ENCODE results near the gene CRISP2.
"Not testable (repeated sequence)": the region's sequence is repeated elsewhere in the genome, so short reads cannot be mapped to it uniquely, and the experiment has no call there.

CRISP2 gene

GRCh38 chr6:49713346-49713745 is at the start of gene CRISP2:
TSS of gene CRISP2 (minus strand) at chr6:49713543. CDS start at chr6:49709196, 4,347 bp downstream.
- H3K9me3 ChIP-seq, result no peaks in the 10 kb centered on the region
- no peak for DNase-seq (ENCODE audit: low spot score in 2 of 2)
- H3K4me3 ChIP-seq, result no peak within 1 kb of the TSS
- in situ Hi-C loops (cut with MboI; ENCODE audit: low sequenced_read_pairs), result no loop called here
- H3K27me3 ChIP-seq (ENCODE audit: low read depth), result no peaks in the 10 kb centered on the region
- no peaks in the 10 kb centered on the region for H3K36me3 ChIP-seq (replicated peaks)
- H3K4me1 ChIP-seq, result no peaks in the 10 kb centered on the region

DNA sequence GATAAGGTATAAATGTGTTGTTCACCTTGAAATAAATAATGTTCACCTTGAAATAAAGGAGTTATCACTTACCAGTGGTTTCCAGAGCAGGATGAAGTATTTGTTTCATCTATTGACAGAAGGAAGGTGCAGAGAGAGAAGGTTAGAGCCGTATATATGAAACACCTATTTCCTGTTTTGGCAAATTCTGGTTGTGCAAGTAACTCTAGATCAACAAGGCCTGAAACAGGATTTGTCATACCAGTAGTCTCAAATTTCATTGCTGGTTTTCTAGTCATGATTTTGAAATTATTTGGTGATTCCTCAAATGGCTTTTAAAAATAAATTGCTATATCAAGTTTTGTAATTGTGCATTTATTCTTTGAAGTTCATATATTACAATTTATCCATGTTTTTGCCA is 30.9 kb upstream of the CRISP2 start, which contains the start of gene CRISP3:
TSS of gene CRISP3 (minus strand) at position 130 of the 400 bp plus-strand sequence. CDS start at position 109, 21 bp downstream.
- no peaks in the 10 kb centered on the region for H3K4me1 ChIP-seq

GRCh38 chr6:49743429-49743828 is 30.1 kb upstream of the CRISP2 start:
- no peaks in the 10 kb centered on the region for H3K9me3 ChIP-seq
- in situ Hi-C loops (cut with MboI; ENCODE audit: low sequenced_read_pairs), result no loop called here
- H3K4me1 ChIP-seq, result no peaks in the 10 kb centered on the region
- no peak for DNase-seq (ENCODE audit: low spot score in 2 of 2)
- no peaks in the 10 kb centered on the region for H3K36me3 ChIP-seq (replicated peaks)
- no peaks in the 10 kb centered on the region for H3K27me3 ChIP-seq (ENCODE audit: low read depth)
- no peak overlapping the region for H3K4me3 ChIP-seq

More for the DNA sequence above, 30.9 kb upstream of the CRISP2 start, which contains the start of gene CRISP3:
- in situ Hi-C loops (cut with MboI; ENCODE audit: low sequenced_read_pairs), result no loop called here
- Histone ChIP-seq H3K4me3 (no peak within 1 kb of the TSS), H3K9me3 (no peaks in the 10 kb centered on the region), H3K36me3 (replicated peaks) (no peaks in the 10 kb centered on the region), H3K27me3 (ENCODE audit: low read depth) (no peaks in the 10 kb centered on the region)
- no peak for DNase-seq (ENCODE audit: low spot score in 2 of 2)

GRCh38 chr6:49739423-49739822 is 26.1 kb upstream of the CRISP2 start:
- in situ Hi-C loops (cut with MboI; ENCODE audit: low sequenced_read_pairs), result no loop called here
- no peak for DNase-seq (ENCODE audit: low spot score in 2 of 2)
- Histone ChIP-seq H3K36me3 (replicated peaks) (no peaks in the 10 kb centered on the region), H3K4me3 (no peak overlapping the region), H3K4me1 (no peaks in the 10 kb centered on the region), H3K9me3 (no peaks in the 10 kb centered on the region), H3K27me3 (ENCODE audit: low read depth) (no peaks in the 10 kb centered on the region)

DNA sequence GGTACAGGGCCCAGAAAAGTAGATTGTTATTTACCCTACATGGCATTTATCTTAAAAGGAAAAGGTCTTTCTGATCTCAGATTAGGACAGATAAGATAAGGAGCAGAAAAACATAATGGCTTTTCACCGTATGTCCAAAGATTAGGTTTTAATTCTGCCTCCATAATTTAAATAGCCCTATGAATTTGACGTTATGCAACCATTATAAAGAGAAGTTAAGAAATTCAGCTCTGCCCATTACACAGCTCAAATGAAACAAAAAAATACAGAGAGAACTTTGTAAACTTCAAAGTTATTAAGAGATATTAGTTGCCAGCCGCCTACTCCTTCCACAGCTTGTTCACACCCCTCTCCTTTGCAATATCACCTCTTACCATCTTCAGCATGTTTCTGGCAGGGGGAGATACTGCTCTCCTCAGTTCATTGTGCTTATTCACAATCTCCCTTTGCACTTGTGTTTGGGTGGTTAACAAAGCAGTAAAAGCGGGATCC is 22.7 kb upstream of the CRISP2 start:
- no peak for DNase-seq (ENCODE audit: low spot score in 2 of 2)
- in situ Hi-C loops (cut with MboI; ENCODE audit: low sequenced_read_pairs), result no loop called here
- Histone ChIP-seq H3K27me3 (ENCODE audit: low read depth) (no peaks in the 10 kb centered on the region), H3K4me1 (no peaks in the 10 kb centered on the region), H3K4me3 (no peak overlapping the region), H3K9me3 (no peaks in the 10 kb centered on the region), H3K36me3 (replicated peaks) (no peaks in the 10 kb centered on the region)

GRCh38 chr6:49733680-49734079 is 20.3 kb upstream of the CRISP2 start:
- no peaks in the 10 kb centered on the region for H3K4me1 ChIP-seq
- H3K27me3 ChIP-seq (ENCODE audit: low read depth), result peaks cover 2% of the 10 kb centered on the region; the same call in 1 of the 2 replicates
- DNase-seq (ENCODE audit: low spot score in 2 of 2), result no peak
- in situ Hi-C loops (cut with MboI; ENCODE audit: low sequenced_read_pairs), result no loop called here
- H3K4me3 ChIP-seq, result no peak overlapping the region
- H3K36me3 ChIP-seq (replicated peaks), result no peaks in the 10 kb centered on the region
- H3K9me3 ChIP-seq, result no peaks in the 10 kb centered on the region

GRCh38 chr6:49732781-49733180 is 19.4 kb upstream of the CRISP2 start:
- DNase-seq (ENCODE audit: low spot score in 2 of 2), result no peak

GRCh38 chr6:49730251-49730650 is 16.9 kb upstream of the CRISP2 start:
- Histone ChIP-seq H3K4me1 (no peaks in the 10 kb centered on the region), H3K27me3 (ENCODE audit: low read depth) (peaks cover 2% of the 10 kb centered on the region; the same call in 1 of the 2 replicates), H3K9me3 (no peaks in the 10 kb centered on the region), H3K36me3 (replicated peaks) (no peaks in the 10 kb centered on the region), H3K4me3 (no peak overlapping the region)
- in situ Hi-C loops (cut with MboI; ENCODE audit: low sequenced_read_pairs), result no loop called here
- no peak for DNase-seq (ENCODE audit: low spot score in 2 of 2)

More at GRCh38 chr6:49732781-49733180, 19.4 kb upstream of the CRISP2 start:
- H3K36me3 ChIP-seq (replicated peaks), result no peaks in the 10 kb centered on the region
- in situ Hi-C loops (cut with MboI; ENCODE audit: low sequenced_read_pairs), result no loop called here
- H3K9me3 ChIP-seq, result no peaks in the 10 kb centered on the region
- no peaks in the 10 kb centered on the region for H3K4me1 ChIP-seq
- peaks cover 2% of the 10 kb centered on the region; the same call in 1 of the 2 replicates for H3K27me3 ChIP-seq (ENCODE audit: low read depth)
- H3K4me3 ChIP-seq, result no peak overlapping the region

DNA sequence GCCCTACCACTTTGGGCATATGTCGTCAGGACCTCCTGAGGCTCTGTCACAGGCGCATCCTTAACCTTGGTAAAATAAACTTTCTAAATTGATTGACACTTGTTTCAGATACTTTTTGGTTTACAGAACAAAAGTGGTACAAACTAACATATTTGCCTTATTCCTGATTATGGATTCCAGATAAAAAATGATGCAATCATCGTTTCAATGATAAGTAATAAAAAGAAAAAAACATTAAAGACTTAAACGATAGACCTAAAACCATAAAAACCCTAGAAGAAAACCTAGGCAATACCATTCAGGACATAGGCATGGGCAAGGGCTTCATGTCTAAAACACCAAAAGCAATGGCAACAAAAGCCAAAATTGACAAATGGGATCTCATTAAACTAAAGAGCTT is 10.6 kb upstream of the CRISP2 start:
- in situ Hi-C loops (cut with MboI; ENCODE audit: low sequenced_read_pairs); H3K36me3 ChIP-seq (replicated peaks); H3K4me1 ChIP-seq; H3K4me3 ChIP-seq; H3K27me3 ChIP-seq (ENCODE audit: low read depth); DNase-seq (ENCODE audit: low spot score in 2 of 2); H3K9me3 ChIP-seq: not testable (repeated sequence)

DNA sequence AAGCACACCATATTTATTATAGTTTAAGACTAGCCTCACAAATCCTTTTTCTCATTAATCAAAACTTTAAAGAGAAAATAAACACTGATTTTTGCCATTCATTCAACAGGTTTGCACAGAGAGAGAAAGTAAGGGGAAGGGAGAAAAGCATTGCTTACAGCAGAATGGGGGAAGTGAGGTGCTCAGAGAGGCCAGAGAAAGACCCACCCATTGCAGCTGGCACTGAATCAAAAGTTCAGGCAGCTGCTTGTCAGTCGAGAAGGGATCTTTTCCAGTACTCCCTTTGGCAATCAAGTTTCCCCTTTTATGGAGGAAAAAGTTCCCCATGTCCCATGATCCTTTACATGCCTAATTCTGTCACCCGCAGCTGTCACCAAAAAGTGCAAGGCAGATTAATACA is 8.0 kb upstream of the CRISP2 start:
- Histone ChIP-seq H3K36me3 (replicated peaks) (no peaks in the 10 kb centered on the region), H3K27me3 (ENCODE audit: low read depth) (no peaks in the 10 kb centered on the region), H3K9me3 (no peaks in the 10 kb centered on the region), H3K4me1 (no peaks in the 10 kb centered on the region), H3K4me3 (no peak overlapping the region)
- in situ Hi-C loops (cut with MboI; ENCODE audit: low sequenced_read_pairs), result no loop called here
- DNase-seq (ENCODE audit: low spot score in 2 of 2), result no peak

DNA sequence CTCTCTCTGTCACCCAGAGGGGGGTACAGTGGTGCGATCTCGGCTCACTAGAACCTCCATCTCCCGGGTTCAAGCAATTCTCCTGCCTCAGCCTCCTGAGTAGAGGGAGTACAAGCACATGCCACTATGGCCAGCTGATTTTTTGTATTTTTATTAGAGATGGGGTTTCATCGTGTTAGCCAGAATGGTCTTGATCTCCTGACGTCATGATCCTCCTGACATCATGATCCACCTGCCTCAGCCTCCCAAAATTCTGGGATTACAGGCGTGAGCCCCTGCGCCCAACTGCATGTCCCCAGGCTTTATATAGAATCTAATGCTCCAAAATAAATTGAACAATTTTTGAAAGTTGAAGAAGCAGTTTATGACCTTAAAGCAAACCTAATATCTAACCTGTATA is 7.0 kb upstream of the CRISP2 start:
- Histone ChIP-seq H3K36me3 (replicated peaks) (no peaks in the 10 kb centered on the region), H3K9me3 (no peaks in the 10 kb centered on the region), H3K27me3 (ENCODE audit: low read depth) (no peaks in the 10 kb centered on the region), H3K4me1 (no peaks in the 10 kb centered on the region), H3K4me3 (no peak overlapping the region)
- in situ Hi-C loops (cut with MboI; ENCODE audit: low sequenced_read_pairs), result no loop called here
- no peak for DNase-seq (ENCODE audit: low spot score in 2 of 2)

DNA sequence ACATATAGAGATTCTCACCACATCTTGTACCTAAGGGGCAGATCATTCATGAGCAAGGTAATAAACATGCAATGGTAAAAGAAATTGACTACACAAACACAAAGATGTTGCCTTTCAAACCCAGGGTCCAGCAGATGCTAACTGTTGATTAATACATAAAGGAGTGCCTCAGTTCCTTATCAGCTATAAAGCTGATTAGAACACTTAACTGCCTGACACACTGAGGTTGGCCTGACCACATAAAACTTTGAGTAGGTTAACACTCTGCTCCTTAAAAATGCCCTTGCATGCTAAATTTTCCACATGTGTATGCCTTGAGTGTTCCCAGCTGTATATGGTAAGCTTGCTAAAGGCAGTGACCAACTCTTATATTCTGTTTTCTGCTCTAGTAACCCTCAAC is 14.9 kb downstream of the CRISP2 start:
- in situ Hi-C loops (cut with MboI; ENCODE audit: low sequenced_read_pairs), result no loop called here
- Histone ChIP-seq H3K9me3 (no peaks in the 10 kb centered on the region; the same call in 1 of the 2 replicates), H3K27me3 (ENCODE audit: low read depth) (no peaks in the 10 kb centered on the region), H3K4me3 (no peak overlapping the region), H3K4me1 (no peaks in the 10 kb centered on the region), H3K36me3 (replicated peaks) (no peaks in the 10 kb centered on the region)
- DNase-seq (ENCODE audit: low spot score in 2 of 2), result no peak

DNA sequence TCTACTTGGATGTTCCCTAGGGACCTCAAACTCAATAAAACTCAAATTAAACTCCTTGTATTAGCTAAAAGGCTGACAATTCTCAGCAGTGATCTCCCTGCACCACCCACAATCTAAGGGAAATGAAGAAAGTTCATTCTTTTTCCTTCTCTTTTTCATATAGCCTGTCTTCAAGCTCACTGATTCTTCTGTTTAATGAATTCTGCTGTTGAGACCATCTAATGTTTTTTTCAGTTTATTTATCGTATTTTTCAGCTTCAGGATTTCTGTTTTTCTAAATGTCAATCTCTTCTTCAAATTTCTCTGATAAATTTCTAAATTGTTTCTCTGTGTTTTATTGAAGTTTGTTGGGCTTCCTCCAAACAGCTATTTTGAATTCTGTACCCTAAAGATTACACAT is 19.8 kb downstream of the CRISP2 start:
- DNase-seq (ENCODE audit: low spot score in 2 of 2), result no peak
- no peaks in the 10 kb centered on the region for H3K9me3 ChIP-seq
- no peak overlapping the region for H3K4me3 ChIP-seq
- H3K36me3 ChIP-seq (replicated peaks), result no peaks in the 10 kb centered on the region
- H3K4me1 ChIP-seq, result no peaks in the 10 kb centered on the region
- in situ Hi-C loops (cut with MboI; ENCODE audit: low sequenced_read_pairs), result no loop called here
- H3K27me3 ChIP-seq (ENCODE audit: low read depth), result no peaks in the 10 kb centered on the region

GRCh38 chr6:49692534-49692933 is 20.8 kb downstream of the CRISP2 start:
- no peaks in the 10 kb centered on the region for H3K4me1 ChIP-seq

GRCh38 chr6:49676671-49677281 is 36.6 kb downstream of the CRISP2 start:
- H3K9me3 ChIP-seq, result no peaks in the 10 kb centered on the region
- DNase-seq (ENCODE audit: low spot score in 2 of 2), result no peak

More at GRCh38 chr6:49692534-49692933, 20.8 kb downstream of the CRISP2 start:
- no peaks in the 10 kb centered on the region for H3K27me3 ChIP-seq (ENCODE audit: low read depth)
- no peaks in the 10 kb centered on the region for H3K9me3 ChIP-seq
- H3K4me3 ChIP-seq, result no peak overlapping the region
- in situ Hi-C loops (cut with MboI; ENCODE audit: low sequenced_read_pairs), result no loop called here
- H3K36me3 ChIP-seq (replicated peaks), result no peaks in the 10 kb centered on the region
- no peak for DNase-seq (ENCODE audit: low spot score in 2 of 2)

More at GRCh38 chr6:49676671-49677281, 36.6 kb downstream of the CRISP2 start:
- Histone ChIP-seq H3K27me3 (ENCODE audit: low read depth) (no peaks in the 10 kb centered on the region), H3K4me1 (no peaks in the 10 kb centered on the region), H3K36me3 (replicated peaks) (no peaks in the 10 kb centered on the region), H3K4me3 (no peak overlapping the region)
- in situ Hi-C loops (cut with MboI; ENCODE audit: low sequenced_read_pairs), result no loop called here

Measured in HAP-1 (cell line).